ENCODE measurements around the gene SNAPC4.
A peak's percentile ranks its signal among the peaks of the same experiment; 100 is the strongest.
"Not testable (repeated sequence)": the region's sequence is repeated elsewhere in the genome, so short reads cannot be mapped to it uniquely, and the experiment has no call there.

SNAPC4 gene

GRCh38 chr9:136409557-136410455 is 9.8 kb upstream of the SNAPC4 start:
- peak; percentile 16 for DNase-seq

- DNase-seq = no peak
Measured at GRCh38 chr9:136407911-136408310, 7.9 kb upstream of the SNAPC4 start.

- not testable (repeated sequence) for DNase-seq
Measured at GRCh38 chr9:136407061-136407460, 7.1 kb upstream of the SNAPC4 start.

- not testable (repeated sequence) for DNase-seq
Measured at GRCh38 chr9:136405904-136406303, 5.9 kb upstream of the SNAPC4 start.

GRCh38 chr9:136405481-136405880 is 5.5 kb upstream of the SNAPC4 start:
- DNase-seq = no peak

GRCh38 chr9:136404801-136405136 is 4.8 kb upstream of the SNAPC4 start:
- DNase-seq = no peak

GRCh38 chr9:136403915-136404800 is 4.2 kb upstream of the SNAPC4 start:
- DNase-seq = no peak

- peak; percentile 74 for DNase-seq
Measured at GRCh38 chr9:136403538-136403914, 3.6 kb upstream of the SNAPC4 start.

GRCh38 chr9:136402067-136402466 is 2.1 kb upstream of the SNAPC4 start:
- no peak for DNase-seq

- DNase-seq = no peak
Measured at GRCh38 chr9:136401173-136401922, 1.4 kb upstream of the SNAPC4 start.

GRCh38 chr9:136399176-136400037 is 563 bp downstream of the SNAPC4 start:
- DNase-seq = peak; percentile 20

- DNase-seq = no peak
Measured at GRCh38 chr9:136398286-136398685, 1.7 kb downstream of the SNAPC4 start.

- DNase-seq = no peak
Measured at GRCh38 chr9:136397643-136398042, 2.3 kb downstream of the SNAPC4 start.

GRCh38 chr9:136396219-136396515 is 3.8 kb downstream of the SNAPC4 start:
- DNase-seq = no peak

- no peak for DNase-seq
Measured at GRCh38 chr9:136395345-136396218, 4.4 kb downstream of the SNAPC4 start.

GRCh38 chr9:136395020-136395340 is 5.0 kb downstream of the SNAPC4 start:
- no peak for DNase-seq

GRCh38 chr9:136394312-136395019 is 5.5 kb downstream of the SNAPC4 start:
- DNase-seq = no peak

GRCh38 chr9:136393531-136393930 is 6.4 kb downstream of the SNAPC4 start:
- DNase-seq = no peak

GRCh38 chr9:136392538-136393449 is 7.2 kb downstream of the SNAPC4 start:
- no peak for DNase-seq
